Measurements from ENCODE around the gene WNK2.
"Not testable (repeated sequence)": the region's sequence is repeated elsewhere in the genome, so short reads cannot be mapped to it uniquely, and the experiment has no call there.

The WNK2 gene

DNA sequence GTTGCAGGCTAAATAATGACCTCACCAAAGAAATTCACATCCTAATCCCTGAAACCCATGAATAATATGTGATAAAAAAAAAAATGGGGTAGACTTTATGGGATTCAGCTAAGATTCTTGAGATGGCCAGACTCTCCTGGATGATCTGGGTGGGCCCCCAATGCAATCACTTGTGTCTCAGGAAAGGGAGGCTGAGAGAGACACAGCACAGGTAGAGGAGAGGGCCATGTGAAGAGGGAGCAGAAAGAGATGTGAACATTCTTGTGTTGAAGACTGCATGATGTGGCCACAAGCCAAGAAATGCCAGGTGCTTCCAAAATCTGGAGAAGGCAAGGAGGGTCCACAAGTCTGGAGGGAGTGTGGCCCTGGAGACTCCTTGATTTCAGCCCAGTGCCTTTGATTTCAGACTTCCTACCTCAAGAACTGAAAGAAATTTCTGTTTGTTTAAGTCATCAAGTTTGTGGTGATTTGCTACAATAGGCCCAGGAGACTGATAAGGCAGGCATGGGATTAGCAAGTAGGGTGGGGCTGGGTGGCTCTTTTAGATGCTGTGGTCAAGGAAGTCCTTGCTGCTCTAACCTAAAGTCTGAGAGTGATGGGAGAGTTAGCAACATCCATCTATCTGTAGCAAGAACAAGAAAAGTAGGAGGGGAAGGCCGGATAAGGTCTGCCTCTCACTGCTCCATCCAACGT lies 180.9 kb downstream of the WNK2 start:
- TF ChIP-seq, protein P1, sequence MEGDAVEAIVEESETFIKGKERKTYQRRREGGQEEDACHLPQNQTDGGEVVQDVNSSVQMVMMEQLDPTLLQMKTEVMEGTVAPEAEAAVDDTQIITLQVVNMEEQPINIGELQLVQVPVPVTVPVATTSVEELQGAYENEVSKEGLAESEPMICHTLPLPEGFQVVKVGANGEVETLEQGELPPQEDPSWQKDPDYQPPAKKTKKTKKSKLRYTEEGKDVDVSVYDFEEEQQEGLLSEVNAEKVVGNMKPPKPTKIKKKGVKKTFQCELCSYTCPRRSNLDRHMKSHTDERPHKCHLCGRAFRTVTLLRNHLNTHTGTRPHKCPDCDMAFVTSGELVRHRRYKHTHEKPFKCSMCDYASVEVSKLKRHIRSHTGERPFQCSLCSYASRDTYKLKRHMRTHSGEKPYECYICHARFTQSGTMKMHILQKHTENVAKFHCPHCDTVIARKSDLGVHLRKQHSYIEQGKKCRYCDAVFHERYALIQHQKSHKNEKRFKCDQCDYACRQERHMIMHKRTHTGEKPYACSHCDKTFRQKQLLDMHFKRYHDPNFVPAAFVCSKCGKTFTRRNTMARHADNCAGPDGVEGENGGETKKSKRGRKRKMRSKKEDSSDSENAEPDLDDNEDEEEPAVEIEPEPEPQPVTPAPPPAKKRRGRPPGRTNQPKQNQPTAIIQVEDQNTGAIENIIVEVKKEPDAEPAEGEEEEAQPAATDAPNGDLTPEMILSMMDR (conservative IDR thresholded peaks at IDR 0.05; ENCODE audit: low read length), result no peak
- no peak for DNase-seq (ENCODE audit: low read depth)
- no peak overlapping the region for H3K4me3 ChIP-seq (ENCODE audit: low read length)

- TF ChIP-seq, protein P1 (conservative IDR thresholded peaks at IDR 0.05; ENCODE audit: low read length), result no peak
- DNase-seq (ENCODE audit: low read depth), result no peak
- H3K4me3 ChIP-seq (ENCODE audit: low read length), result no peak overlapping the region
Measured at GRCh38 chr9:93365427-93366118, 181.6 kb downstream of the WNK2 start.

GRCh38 chr9:93366119-93366447 lies 182.1 kb downstream of the WNK2 start:
- H3K4me3 ChIP-seq (ENCODE audit: low read length), result no peak overlapping the region
- TF ChIP-seq, protein P1 (conservative IDR thresholded peaks at IDR 0.05; ENCODE audit: low read length), result no peak

DNA sequence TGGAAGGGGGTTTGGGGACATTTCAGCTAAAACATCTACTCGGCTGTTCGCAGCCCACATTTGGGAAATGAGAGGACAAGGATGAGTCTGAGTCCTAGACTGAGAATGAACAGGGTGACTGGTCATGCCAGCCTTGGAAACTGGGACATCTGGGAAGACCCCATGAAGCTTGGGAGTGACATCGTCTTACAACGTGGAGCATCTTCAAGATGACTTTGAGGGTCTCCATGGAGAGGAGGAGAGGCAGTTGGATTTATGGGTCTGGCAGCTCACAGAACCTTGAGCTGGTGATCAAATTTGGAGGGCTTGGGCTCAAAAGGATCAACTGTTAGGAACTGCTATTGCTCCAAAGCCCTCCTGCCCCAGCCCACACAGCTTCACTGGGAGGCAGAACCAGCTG lies 182.5 kb downstream of the WNK2 start:
- not testable (repeated sequence) for H3K4me3 ChIP-seq (ENCODE audit: low read length)

More at GRCh38 chr9:93366119-93366447, 182.1 kb downstream of the WNK2 start:
- DNase-seq (ENCODE audit: low read depth), result no peak

GRCh38 chr9:93368437-93368836 lies 184.5 kb downstream of the WNK2 start:
- H3K4me3 ChIP-seq (ENCODE audit: low read length), result no peak overlapping the region
- DNase-seq (ENCODE audit: low read depth), result no peak
- TF ChIP-seq, protein P1 (conservative IDR thresholded peaks at IDR 0.05; ENCODE audit: low read length), result no peak

More for the DNA sequence above, 182.5 kb downstream of the WNK2 start:
- DNase-seq (ENCODE audit: low read depth), result not testable (repeated sequence)

DNA sequence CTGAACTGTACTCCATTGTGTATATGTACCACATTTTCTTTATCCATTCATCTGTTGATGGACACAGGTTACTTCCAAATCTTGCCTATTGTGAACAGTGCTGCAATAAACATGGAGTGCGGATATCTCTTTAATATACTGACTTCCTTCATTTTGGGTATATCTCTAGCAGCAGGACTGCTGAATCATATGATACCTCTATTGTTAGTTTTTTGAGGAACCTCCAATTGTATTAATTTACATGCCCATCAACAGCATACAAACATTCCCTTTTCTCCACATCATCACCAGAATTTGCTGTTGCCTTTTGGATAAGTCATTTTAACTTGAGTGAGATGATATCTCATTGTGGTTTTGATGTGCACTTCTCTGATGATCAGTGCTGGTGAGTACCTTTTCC lies 185.7 kb downstream of the WNK2 start:
- DNase-seq (ENCODE audit: low read depth), result no peak
- TF ChIP-seq, protein P1 (conservative IDR thresholded peaks at IDR 0.05; ENCODE audit: low read length), result no peak

More for the DNA sequence above, 185.7 kb downstream of the WNK2 start:
- H3K4me3 ChIP-seq (ENCODE audit: low read length), result no peak overlapping the region

Data from AG10803 (cell line).